Bronchial epithelial cell (primary cell): ENCODE results near the gene TARDBP. TPM values are rescaled to one million over a fixed set of nuclear protein-coding genes. Genes with fewer than 3 reads are reported as not detected.
"Not testable (repeated sequence)": the region's sequence is repeated elsewhere in the genome, so short reads cannot be mapped to it uniquely, and the experiment has no call there.

Experiments
- DNase-seq: peaks from one replicate; pipeline ENCODE4 v3.0.0-alpha.2; 2010; ENCODE audit warnings: low read depth
- FAIRE-seq: peaks from 2 replicates; lab custom pipeline; 2011; peaks lifted over from hg19 to GRCh38; lab: Jason Lieb, UNC
- H3K27me3 ChIP-seq: 2 replicates; pipeline ENCODE4 v1.5.1; 2011; ENCODE audit warnings: low read length; ENCODE audit not compliant: control insufficient read depth, insufficient read depth
- H3K36me3 ChIP-seq: 2 replicates; pipeline ENCODE4 v1.5.1; 2011; ENCODE audit warnings: low read length; ENCODE audit not compliant: control insufficient read depth, insufficient read depth
- H3K4me3 ChIP-seq: 2 replicates; pipeline ENCODE4 v1.5.1; 2011; ENCODE audit warnings: mild to moderate bottlenecking, low read depth, low read length, control low read depth
- CTCF ChIP-seq: IDR thresholded peaks from 2 replicates; pipeline ENCODE4 v1.5.1; 2011; ENCODE audit warnings: mild to moderate bottlenecking, moderate library complexity, low read length, control low read depth, inconsistent platforms; ENCODE audit not compliant: insufficient read depth, severe bottlenecking
- total RNA-seq: library from RNA; depleted of rRNA; stranded (reverse); fragments of >200 nt; gene quantifications from 2 replicates; pipeline ENCODE4 v1.2.1, GENCODE V29; 2014

The TARDBP gene
- total RNA-seq, 1 donor from 2014 or later, result 79.0 TPM

GRCh38 chr1:11059968-11060830 is 47.7 kb downstream of the TARDBP start, which contains the start of gene SRM:
Gene SRM, minus strand, starts transcription at chr1:11060018. Its CDS starts 75 bp downstream, at chr1:11059943.
- no peaks in the 10 kb centered on the region for H3K27me3 ChIP-seq
- DNase-seq (peak; percentile 77), FAIRE-seq (no peak)
- peaks cover 20% of the 10 kb centered on the region for H3K36me3 ChIP-seq
- peak; percentile 36 for TF ChIP-seq CTCF
- peak within 1 kb of the TSS; percentile 98 for H3K4me3 ChIP-seq

GRCh38 chr1:11061652-11062365 is 49.4 kb downstream of the TARDBP start:
- peaks cover 18% of the 10 kb centered on the region for H3K36me3 ChIP-seq
- H3K27me3 ChIP-seq, result no peaks in the 10 kb centered on the region
- DNase-seq, result no peak
- no peak for FAIRE-seq
- H3K4me3 ChIP-seq, result no peak overlapping the region
- TF ChIP-seq CTCF, result no peak

GRCh38 chr1:11062965-11063401 is 50.5 kb downstream of the TARDBP start:
- peaks cover 19% of the 10 kb centered on the region for H3K36me3 ChIP-seq
- TF ChIP-seq CTCF, result no peak
- no peaks in the 10 kb centered on the region for H3K27me3 ChIP-seq
- no peak for FAIRE-seq
- no peak overlapping the region for H3K4me3 ChIP-seq
- DNase-seq, result no peak

GRCh38 chr1:11063937-11064537 is 51.6 kb downstream of the TARDBP start:
- H3K27me3 ChIP-seq, DNase-seq, FAIRE-seq, H3K4me3 ChIP-seq: not testable (repeated sequence)
- H3K36me3 ChIP-seq, result peaks cover 23% of the 10 kb centered on the region

- no peak for TF ChIP-seq CTCF
- Histone ChIP-seq H3K27me3 (no peaks in the 10 kb centered on the region), H3K4me3 (no peak overlapping the region), H3K36me3 (peaks cover 25% of the 10 kb centered on the region)
- DNase-seq, result no peak
- no peak for FAIRE-seq
These were observed 52.5 kb downstream of the TARDBP start for GRCh38 chr1:11064942-11065341.

GRCh38 chr1:11065796-11066195 is 53.3 kb downstream of the TARDBP start:
- H3K4me3 ChIP-seq, result no peak overlapping the region
- TF ChIP-seq CTCF, result no peak
- FAIRE-seq, result no peak
- no peak for DNase-seq
- H3K27me3 ChIP-seq, result no peaks in the 10 kb centered on the region
- peaks cover 27% of the 10 kb centered on the region for H3K36me3 ChIP-seq
